ENCODE results near the gene PPM1F. TPM values are rescaled to one million over a fixed set of nuclear protein-coding genes. Genes with fewer than 3 reads are reported as not detected.
A peak's percentile ranks its signal among the peaks of the same experiment; 100 is the strongest.
"Not testable (repeated sequence)": the region's sequence is repeated elsewhere in the genome, so short reads cannot be mapped to it uniquely, and the experiment has no call there.

PPM1F gene
- total RNA-seq, 2 experiments from 2014 or later = 21.7 to 21.9 TPM

DNA sequence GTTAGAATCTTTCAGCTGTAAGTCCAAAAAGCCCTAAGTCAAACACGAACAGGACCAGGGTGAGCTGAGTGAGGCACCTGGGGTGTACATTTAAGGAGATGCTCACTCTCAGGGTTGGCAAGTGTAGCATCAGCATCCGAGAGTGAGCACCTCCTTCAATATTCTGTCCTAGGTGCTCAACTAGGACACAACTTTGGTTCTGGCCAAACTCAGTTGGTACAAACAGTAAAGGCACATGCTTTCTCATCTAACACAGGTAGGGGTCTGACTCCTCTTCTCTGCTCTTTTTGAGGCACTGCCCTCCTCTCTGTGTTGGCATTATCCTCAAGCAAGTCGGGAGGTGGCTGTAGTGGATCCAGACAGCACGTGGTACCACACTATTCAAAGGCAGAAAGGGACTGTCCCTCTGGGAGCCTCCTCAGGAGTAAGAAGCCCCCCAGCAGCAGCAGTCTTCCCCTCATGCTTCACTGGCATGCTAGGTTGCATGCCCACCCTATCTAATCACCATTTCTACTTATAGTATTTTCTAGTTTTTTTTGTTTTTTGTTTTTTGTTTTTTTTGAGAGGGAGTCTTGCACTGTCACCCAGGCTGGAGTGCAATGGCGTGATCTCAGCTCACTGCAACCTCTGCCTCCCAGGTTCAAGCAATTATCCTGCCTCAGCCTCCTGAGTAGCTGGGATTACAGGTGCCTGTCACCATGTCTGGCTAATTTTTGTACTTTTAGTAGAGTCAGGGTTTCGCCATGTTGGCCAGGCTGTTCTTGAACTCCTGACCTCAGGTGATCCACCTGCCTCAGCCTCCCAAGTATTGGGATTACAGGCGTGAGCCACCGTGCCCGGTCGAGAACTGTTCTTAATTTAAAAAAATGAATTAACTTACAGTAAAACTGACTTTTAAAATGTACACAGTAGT lies 70.6 kb downstream of the PPM1F start:
- intact Hi-C loops (cut with micrococcal nuclease) = no loop called here
- no peak for DNase-seq
- ChIA-PET POLR2A (no interaction called here), CTCF (no interaction called here)
- peaks cover 2% of the 10 kb centered on the region for H3K27me3 Mint-ChIP-seq
- no peaks in the 10 kb centered on the region for H3K36me3 Mint-ChIP-seq
- no peaks in the 10 kb centered on the region for H3K9me3 Mint-ChIP-seq
- H3K27ac Mint-ChIP-seq = no peak overlapping the region
- no peak overlapping the region for H3K4me3 Mint-ChIP-seq
- H3K4me1 Mint-ChIP-seq (ENCODE audit: low read depth) = peaks cover 2% of the 10 kb centered on the region

DNA sequence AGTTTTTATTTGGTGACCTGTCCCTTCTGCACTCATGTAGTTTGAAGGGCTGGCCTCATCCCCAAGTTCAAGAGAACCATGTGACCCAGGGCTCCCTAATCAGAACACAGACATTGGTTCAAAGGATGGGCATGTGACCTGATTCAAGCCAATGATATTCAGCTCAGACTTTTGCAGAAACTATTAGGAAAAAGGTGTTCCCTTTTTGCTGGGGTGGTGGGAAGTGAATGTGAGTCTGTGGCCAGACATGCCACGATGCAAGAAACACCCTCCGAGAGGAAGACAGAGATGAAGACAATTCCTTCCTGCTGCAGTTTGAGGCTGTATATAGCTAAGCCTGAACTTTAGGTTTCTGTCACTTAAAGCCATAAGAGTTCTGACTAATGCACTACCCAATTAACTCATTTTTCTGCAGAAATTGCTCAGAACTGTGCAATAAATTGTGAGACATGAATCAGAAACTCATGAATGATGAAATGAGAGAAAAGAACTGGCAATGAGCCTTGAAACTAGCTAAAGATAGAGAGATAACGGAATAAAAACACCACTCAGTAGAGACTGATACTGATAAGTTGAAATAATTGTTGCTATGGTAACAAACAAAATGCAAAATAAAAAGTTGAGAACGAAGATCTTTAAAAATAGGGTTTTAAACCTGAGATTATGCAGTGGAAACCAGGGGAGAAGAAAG lies 76.0 kb downstream of the PPM1F start:
- H3K27me3 Mint-ChIP-seq = peaks cover 8% of the 10 kb centered on the region
- POLR2A ChIA-PET = interaction anchor here (1.4 to 2.0 kb wide), 9 partner anchors 10 to 141 kb away, joined by 3 to 33 read pairs (median 7); partner anchors contain the start of gene MAPK1
- peaks cover 20% of the 10 kb centered on the region for H3K4me1 Mint-ChIP-seq (ENCODE audit: low read depth)
- H3K36me3 Mint-ChIP-seq = no peaks in the 10 kb centered on the region
- peak; percentile 67 for DNase-seq
- intact Hi-C loops (cut with micrococcal nuclease) = loop anchor here (1.0 kb wide), 1 partner anchor 8 kb away; no protein-coding TSS in a partner anchor
- H3K9me3 Mint-ChIP-seq = no peaks in the 10 kb centered on the region
- H3K27ac Mint-ChIP-seq = peak overlapping the region; percentile 72
- CTCF ChIA-PET = interaction anchor here (0.9 to 1.8 kb wide), 6 partner anchors 9 to 114 kb away, joined by 3 to 11 read pairs (median 4); partner anchors contain the start of gene MAPK1
- H3K4me3 Mint-ChIP-seq = no peak overlapping the region

DNA sequence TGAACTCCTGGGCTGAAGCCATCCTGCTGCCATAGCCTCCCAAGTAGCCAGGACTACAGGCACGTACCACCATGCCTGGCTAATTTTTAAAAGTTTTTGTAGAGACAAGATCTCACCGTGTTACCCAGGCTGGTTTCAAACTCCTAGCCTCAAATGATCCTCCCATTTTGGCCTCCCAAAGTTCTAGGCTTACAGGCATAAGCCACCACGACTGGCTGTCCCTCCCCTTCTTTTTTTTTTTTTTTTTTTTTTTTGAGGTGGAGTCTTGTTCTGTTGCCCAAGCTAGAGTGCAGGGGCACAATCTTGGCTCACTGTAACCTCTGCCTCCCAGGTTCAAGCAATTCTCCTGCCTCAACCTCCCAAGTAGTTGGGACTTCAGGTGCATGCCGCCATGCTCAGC lies 77.7 kb downstream of the PPM1F start:
- CTCF ChIA-PET; intact Hi-C loops (cut with micrococcal nuclease); H3K9me3 Mint-ChIP-seq; H3K27ac Mint-ChIP-seq; H3K4me3 Mint-ChIP-seq; DNase-seq; H3K36me3 Mint-ChIP-seq: not testable (repeated sequence)
- peaks cover 11% of the 10 kb centered on the region for H3K27me3 Mint-ChIP-seq
- POLR2A ChIA-PET = interaction anchor here (1.1 to 1.2 kb wide), 2 partner anchors 15 to 17 kb away, joined by 3 to 4 read pairs; no protein-coding TSS in a partner anchor
- H3K4me1 Mint-ChIP-seq (ENCODE audit: low read depth) = peaks cover 20% of the 10 kb centered on the region

DNA sequence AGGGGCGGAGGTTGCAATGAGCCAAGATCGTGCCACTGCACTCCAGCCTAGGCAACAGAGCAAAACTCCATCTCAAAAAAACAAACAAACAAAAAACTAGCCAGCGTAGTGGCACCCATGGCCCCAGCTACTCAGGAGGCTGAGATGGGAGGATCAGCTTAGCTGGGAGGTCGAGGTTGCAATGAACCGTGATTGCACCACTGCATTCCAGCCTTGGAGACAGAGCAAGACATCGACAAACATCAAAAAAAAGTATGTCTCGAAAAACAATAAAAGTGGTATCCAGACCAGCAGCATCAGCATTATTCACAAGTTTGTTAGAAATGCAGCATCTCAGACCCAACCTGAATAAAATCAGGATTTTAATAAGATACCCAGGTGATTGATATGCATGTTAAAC lies 79.0 kb downstream of the PPM1F start:
- intact Hi-C loops (cut with micrococcal nuclease) = no loop called here
- Mint-ChIP-seq H3K27ac (no peak overlapping the region), H3K4me3 (no peak overlapping the region), H3K4me1 (ENCODE audit: low read depth) (peaks cover 25% of the 10 kb centered on the region), H3K9me3 (no peaks in the 10 kb centered on the region), H3K27me3 (peaks cover 11% of the 10 kb centered on the region), H3K36me3 (no peaks in the 10 kb centered on the region)
- DNase-seq = no peak
- POLR2A ChIA-PET = interaction anchor here (1.2 kb wide), 1 partner anchor 16 kb away, joined by 3 read pairs; no protein-coding TSS in a partner anchor
- CTCF ChIA-PET = no interaction called here

DNA sequence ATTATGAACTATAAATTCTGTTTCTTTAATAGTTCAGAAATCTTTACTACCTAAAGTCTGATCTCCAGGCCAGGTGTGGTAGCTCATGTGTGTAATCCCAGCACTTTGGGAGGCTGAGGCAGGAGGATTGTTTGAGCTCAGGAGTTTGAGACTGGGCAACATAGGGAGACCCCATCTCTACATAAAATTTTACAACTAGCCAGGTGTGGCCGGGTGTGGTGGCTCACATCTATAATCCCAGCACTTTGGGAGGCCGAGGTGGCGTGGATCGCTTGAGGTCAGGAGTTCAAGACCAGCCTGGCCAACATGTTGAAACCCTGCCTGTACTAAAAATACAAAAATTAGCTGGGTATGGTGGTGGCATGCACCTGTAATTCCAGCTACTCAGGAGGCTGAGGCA lies 79.9 kb downstream of the PPM1F start:
- CTCF ChIA-PET; H3K36me3 Mint-ChIP-seq; DNase-seq; H3K9me3 Mint-ChIP-seq; H3K27ac Mint-ChIP-seq; intact Hi-C loops (cut with micrococcal nuclease); POLR2A ChIA-PET; H3K4me3 Mint-ChIP-seq: not testable (repeated sequence)
- Mint-ChIP-seq H3K27me3 (peaks cover 11% of the 10 kb centered on the region), H3K4me1 (ENCODE audit: low read depth) (peaks cover 33% of the 10 kb centered on the region)

Other genes starting within 250 kb of the PPM1F start
- gene YPEL1, start 217.1 kb downstream of the PPM1F start, total RNA-seq = 1 to 10 TPM; 1.6 to 1.8 TPM
- gene MAPK1, start 85.2 kb downstream of the PPM1F start, total RNA-seq = 10 to 100 TPM; 70.2 to 75.6 TPM
- gene TOP3B, start 29.9 kb upstream of the PPM1F start, total RNA-seq = 10 to 100 TPM; 28.8 to 30.4 TPM